GM21390 (cell line): ENCODE data around the gene APEH.
"Not testable (repeated sequence)": the region's sequence is repeated elsewhere in the genome, so short reads cannot be mapped to it uniquely, and the experiment has no call there.

ENCODE experiments used
- ATAC-seq: cut with Tn5 transposase; IDR thresholded peaks from one replicate; pipeline ENCODE4 v1.9.1; 2021; ENCODE audit not compliant: unreplicated experiment

The APEH gene

DNA sequence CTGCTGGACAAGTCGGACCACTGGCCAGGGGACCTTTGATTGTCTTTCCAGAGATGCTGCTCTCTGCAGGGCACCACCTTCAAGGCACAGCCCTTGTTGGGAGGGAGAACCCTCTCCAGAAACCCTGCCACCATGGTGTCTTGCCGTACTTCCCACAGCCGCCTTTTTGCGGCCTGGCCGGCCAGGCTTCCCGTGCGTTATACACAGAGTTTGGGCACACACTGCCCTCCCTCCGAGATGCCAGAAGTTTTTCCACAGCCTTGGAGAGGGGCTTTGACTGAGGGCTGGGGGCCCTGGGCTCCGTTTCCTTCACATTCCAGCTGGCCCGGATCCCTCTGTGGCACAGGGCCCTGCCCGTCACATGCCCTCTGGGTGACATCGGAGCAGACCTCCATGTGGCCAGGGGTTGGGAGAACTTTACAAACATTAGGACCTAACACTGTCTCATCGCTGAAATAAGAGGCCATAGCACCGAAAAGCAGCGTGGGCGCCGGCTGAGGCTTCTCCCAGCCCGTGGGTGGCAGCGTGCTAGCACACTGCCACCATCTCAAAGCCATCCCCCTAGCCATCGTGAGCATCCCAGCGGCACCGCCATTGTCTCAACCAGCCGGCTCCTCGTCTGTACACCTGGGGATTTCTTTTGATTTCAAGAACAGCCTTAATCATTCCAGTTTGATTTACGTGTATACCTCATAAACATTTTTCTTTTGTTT lies 6.3 kb upstream of the APEH start:
- no peak for ATAC-seq

GRCh38 chr3:49668414-49668797 lies 5.7 kb upstream of the APEH start:
- no peak for ATAC-seq

DNA sequence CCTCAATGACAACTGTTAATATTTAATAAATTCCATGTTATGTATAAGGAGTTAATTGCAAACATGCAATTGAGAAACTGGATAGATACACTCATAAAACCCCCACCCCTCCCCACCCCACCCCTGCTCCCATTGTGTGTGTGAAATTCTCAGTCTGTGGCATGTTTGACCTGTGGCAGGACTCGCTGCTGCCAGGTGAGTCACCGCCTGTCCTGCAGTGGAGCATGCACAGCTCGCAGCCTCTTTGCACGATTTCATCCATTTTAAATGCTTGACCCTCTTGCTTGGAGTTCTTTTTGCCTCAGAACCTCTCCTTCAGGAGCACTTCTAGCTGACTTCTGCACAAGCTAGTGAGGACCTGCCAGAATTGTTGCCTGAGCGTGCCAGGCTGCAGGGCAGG lies 5.3 kb upstream of the APEH start:
- ATAC-seq: no peak

- no peak for ATAC-seq
These were observed 4.8 kb upstream of the APEH start for GRCh38 chr3:49669352-49669751.

DNA sequence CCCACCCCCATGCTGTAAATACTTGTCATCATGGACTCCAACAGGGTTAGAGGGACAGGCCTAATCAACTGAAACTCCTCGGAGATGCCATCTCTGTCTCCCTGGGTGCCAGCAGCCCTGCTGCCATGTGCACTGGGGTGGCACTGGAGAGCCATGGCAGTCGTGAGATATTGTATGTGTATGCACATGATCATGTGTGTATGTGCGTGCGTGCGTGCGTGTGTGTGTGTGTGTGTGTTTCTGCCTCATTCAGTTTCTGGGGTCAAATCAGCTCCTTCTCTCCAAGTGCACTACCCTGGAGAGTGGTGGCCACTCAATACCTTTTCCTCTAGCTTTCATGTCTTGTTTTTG lies 3.2 kb upstream of the APEH start:
- ATAC-seq: no peak

GRCh38 chr3:49671291-49672288 lies 2.6 kb upstream of the APEH start:
- no peak for ATAC-seq

DNA sequence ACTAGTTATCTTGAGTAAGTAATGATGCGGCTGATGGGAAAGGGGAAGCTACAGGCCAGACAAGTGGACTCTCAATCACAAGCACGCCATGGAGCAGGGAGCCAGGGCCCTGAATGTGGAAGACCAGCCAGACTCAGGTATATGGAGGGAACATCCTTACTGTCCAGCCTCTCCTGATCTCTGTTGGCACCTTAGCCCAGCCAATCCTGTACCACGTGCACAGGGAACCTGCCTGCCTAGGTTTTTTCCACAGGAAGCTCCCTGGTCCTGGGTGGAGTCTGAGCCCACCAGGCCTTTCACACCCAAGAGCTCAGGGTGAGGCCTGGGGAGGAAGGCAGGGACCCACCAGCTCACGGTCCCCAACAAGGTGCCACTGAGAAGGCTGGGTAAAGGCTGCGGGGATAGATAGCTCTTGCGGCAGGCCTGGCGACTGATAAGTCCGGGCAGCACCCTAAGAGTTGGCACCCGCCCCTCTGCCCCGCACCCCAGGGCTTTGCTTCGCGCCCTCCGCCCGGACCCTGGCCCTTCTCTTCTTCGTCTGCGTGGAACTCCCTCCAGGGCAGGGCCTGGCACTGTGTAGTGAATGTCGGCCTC lies 933 bp upstream of the APEH start:
- peak; percentile 5 for ATAC-seq

GRCh38 chr3:49674497-49674983 lies 389 bp downstream of the APEH start:
- peak; percentile 21 for ATAC-seq

GRCh38 chr3:49675912-49676311 lies 1.8 kb downstream of the APEH start:
- no peak for ATAC-seq

- no peak for ATAC-seq
These were observed 6.5 kb downstream of the APEH start for GRCh38 chr3:49680493-49681231.

DNA sequence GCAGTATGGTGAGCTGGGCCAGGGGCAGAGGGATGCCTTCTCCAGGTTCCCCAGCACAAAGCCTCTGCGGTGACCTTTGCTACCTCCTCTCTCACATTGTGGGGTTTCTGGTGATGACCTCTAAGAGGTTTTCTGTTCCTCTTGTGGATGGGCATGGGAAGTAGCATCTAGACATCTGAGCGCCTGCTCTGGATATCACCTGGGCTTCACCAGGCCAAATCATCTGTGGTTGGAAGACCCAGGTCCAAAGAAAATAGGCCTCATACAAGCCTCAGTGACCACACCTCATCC lies 7.0 kb downstream of the APEH start:
- no peak for ATAC-seq

GRCh38 chr3:49681543-49681942 lies 7.4 kb downstream of the APEH start:
- ATAC-seq: no peak

- ATAC-seq: no peak
These were observed 9.0 kb downstream of the APEH start for GRCh38 chr3:49683162-49683561.

- not testable (repeated sequence) for ATAC-seq
These were observed 10.3 kb downstream of the APEH start for GRCh38 chr3:49684453-49684852.

DNA sequence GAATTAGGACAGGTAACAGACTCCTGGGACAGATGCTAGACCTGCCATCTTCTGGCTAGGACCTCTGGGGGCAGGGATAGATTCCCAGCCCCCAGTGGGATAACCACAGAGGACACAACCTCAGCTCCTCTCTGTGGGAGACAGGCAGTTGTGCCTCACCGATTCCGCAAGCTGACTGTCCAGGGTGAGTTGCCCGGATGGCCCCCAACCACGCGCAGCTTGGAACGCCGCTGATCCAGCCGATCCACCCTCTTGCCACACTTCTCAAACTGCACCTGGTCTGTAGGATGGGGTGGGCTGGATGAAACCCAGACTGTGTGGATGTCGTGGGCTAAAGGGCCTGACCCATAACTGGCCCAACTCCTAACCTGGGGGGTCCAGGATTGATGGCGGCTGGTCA lies 11.0 kb downstream of the APEH start:
- ATAC-seq: not testable (repeated sequence)

GRCh38 chr3:49685846-49686245 lies 11.7 kb downstream of the APEH start:
- not testable (repeated sequence) for ATAC-seq

DNA sequence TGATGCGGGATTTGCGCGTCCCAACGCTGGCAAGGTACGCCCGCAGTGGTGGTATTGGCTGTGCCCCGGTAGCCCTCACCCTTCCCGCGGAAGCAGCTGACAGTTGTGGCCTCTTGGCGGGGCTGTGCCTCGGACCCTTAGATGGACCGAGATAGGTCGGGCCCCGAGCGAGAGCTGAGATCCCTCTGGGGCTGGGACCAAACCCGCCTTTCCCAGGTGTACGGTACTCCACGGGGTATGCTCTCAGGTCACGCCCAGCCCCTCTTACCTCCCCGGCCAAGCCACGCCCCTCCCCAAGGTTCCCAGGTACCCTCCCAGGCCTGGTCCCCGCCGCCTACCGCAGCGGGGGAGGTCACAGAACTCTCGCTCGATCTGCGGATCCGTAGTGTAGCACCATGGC lies 12.2 kb downstream of the APEH start:
- not testable (repeated sequence) for ATAC-seq

DNA sequence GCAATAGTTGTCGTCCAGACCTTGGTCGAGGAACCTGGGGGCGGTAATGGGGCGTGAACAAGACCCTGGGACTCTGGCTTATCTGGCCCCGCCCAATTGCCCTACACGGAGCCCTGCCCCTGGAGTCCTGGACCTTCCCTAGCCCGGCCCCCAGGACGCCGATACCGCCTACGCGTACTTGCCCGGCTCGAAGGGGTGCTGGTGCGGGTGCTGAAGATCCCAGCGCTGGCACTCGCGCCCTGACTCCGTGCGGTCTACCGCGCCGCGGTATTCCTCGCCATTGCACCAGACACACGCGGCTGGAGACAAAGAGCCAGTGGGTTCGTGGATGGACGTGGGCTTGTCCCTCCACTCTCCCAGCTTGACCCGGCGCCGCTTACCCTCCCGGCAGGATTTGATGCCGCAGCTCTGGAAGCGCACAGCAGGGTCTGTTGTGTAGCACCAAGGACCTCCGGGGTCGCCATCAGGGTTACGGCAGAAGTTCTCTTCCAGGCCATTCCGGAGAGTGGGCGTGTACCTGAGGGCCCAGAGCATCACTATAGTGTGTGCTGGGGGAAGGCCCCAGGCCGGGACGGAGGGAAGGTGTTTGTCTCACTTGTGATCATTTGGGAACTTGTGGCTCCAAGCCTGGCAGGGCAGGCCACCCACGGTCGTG lies 12.7 kb downstream of the APEH start:
- not testable (repeated sequence) for ATAC-seq

DNA sequence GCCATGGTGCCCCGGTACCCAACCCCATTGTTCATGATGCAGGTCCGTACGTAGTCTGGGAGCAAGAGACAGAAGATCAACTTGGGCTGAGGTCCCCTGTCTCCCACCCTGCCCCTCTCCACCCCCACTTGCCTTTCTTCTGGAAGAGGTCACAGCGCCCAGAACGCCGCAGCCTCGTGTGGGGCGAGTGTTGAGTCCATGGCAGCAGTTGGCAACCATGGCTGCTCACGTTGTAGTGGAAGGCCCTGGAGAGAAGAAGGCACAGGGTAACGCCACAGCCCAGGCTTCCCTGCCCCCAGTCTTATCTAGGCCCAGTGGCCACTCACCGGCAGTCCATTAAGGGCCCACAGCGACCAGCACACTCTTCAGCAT lies 13.3 kb downstream of the APEH start:
- not testable (repeated sequence) for ATAC-seq

- not testable (repeated sequence) for ATAC-seq
These were observed 14.3 kb downstream of the APEH start for GRCh38 chr3:49688338-49689045.
